ENCODE results near the gene HYAL2.

Gene HYAL2

GRCh38 chr3:50353245-50354004 lies 30.9 kb upstream of the HYAL2 start:
- no peak for ATAC-seq
- TF ChIP-seq OSR1 (CRISPR knock-in tag; IDR thresholded peaks at IDR 0.05) (no peak), SNAI2 (CRISPR knock-in tag; IDR thresholded peaks at IDR 0.05) (no peak), ESRRG (CRISPR knock-in tag; IDR thresholded peaks at IDR 0.05) (no peak), ARNTL (CRISPR knock-in tag; IDR thresholded peaks at IDR 0.05; ENCODE audit: borderline replicate concordance, low read depth) (no peak), ISL1 (CRISPR knock-in tag; IDR thresholded peaks at IDR 0.05) (no peak), CREB5 (CRISPR knock-in tag; IDR thresholded peaks at IDR 0.05; ENCODE audit: low read depth) (no peak), PATZ1 (CRISPR knock-in tag; IDR thresholded peaks at IDR 0.05; ENCODE audit: borderline replicate concordance) (no peak), CSDC2 (CRISPR knock-in tag; IDR thresholded peaks at IDR 0.05) (no peak), ZFP3 (CRISPR knock-in tag; IDR thresholded peaks at IDR 0.05) (no peak), TCF4 (CRISPR knock-in tag; IDR thresholded peaks at IDR 0.05; ENCODE audit: borderline replicate concordance) (no peak), PPARA (CRISPR knock-in tag; IDR thresholded peaks at IDR 0.05; ENCODE audit: borderline replicate concordance) (no peak), GLIS3 (CRISPR knock-in tag; IDR thresholded peaks at IDR 0.05) (no peak), RARB (CRISPR knock-in tag; IDR thresholded peaks at IDR 0.05) (no peak), BACH2 (CRISPR knock-in tag; IDR thresholded peaks at IDR 0.05; ENCODE audit: borderline replicate concordance) (no peak), POU6F1 (CRISPR knock-in tag; IDR thresholded peaks at IDR 0.05; ENCODE audit: borderline replicate concordance, low read depth) (no peak), ZNF8 (CRISPR knock-in tag; IDR thresholded peaks at IDR 0.05) (no peak), CSRNP3 (CRISPR knock-in tag; IDR thresholded peaks at IDR 0.05) (no peak), ZFP30 (CRISPR knock-in tag; IDR thresholded peaks at IDR 0.05) (no peak)

GRCh38 chr3:50352781-50353180 lies 30.2 kb upstream of the HYAL2 start:
- ATAC-seq: no peak
- TF ChIP-seq PATZ1 (CRISPR knock-in tag; IDR thresholded peaks at IDR 0.05; ENCODE audit: borderline replicate concordance) (no peak), CREB5 (CRISPR knock-in tag; IDR thresholded peaks at IDR 0.05; ENCODE audit: low read depth) (no peak), RARB (CRISPR knock-in tag; IDR thresholded peaks at IDR 0.05) (no peak), ZNF70 (CRISPR knock-in tag; IDR thresholded peaks at IDR 0.05) (no peak), TOX (CRISPR knock-in tag; IDR thresholded peaks at IDR 0.05; ENCODE audit: borderline replicate concordance) (no peak), ZNF565 (CRISPR knock-in tag; conservative IDR thresholded peaks at IDR 0.05; ENCODE audit: low read depth) (no peak), POU6F1 (CRISPR knock-in tag; IDR thresholded peaks at IDR 0.05; ENCODE audit: borderline replicate concordance, low read depth) (no peak), ESRRG (CRISPR knock-in tag; IDR thresholded peaks at IDR 0.05) (no peak), TSHZ2 (CRISPR knock-in tag; IDR thresholded peaks at IDR 0.05) (no peak), GLIS3 (CRISPR knock-in tag; IDR thresholded peaks at IDR 0.05) (no peak), PPARA (CRISPR knock-in tag; IDR thresholded peaks at IDR 0.05; ENCODE audit: borderline replicate concordance) (no peak), ZC3H10 (CRISPR knock-in tag; IDR thresholded peaks at IDR 0.05) (no peak), TCF4 (CRISPR knock-in tag; IDR thresholded peaks at IDR 0.05; ENCODE audit: borderline replicate concordance) (no peak), OSR1 (CRISPR knock-in tag; IDR thresholded peaks at IDR 0.05) (no peak), BACH2 (CRISPR knock-in tag; IDR thresholded peaks at IDR 0.05; ENCODE audit: borderline replicate concordance) (no peak), ARNTL (CRISPR knock-in tag; IDR thresholded peaks at IDR 0.05; ENCODE audit: borderline replicate concordance, low read depth) (no peak), ZFP30 (CRISPR knock-in tag; IDR thresholded peaks at IDR 0.05) (no peak), SNAI2 (CRISPR knock-in tag; IDR thresholded peaks at IDR 0.05) (no peak)

Data from SK-N-SH treated with all-trans-retinoic acid at 6 μM for 48 hours (cell line).